Measurements from ENCODE around the gene RPTOR. TPM values are rescaled to one million over a fixed set of nuclear protein-coding genes. Genes with fewer than 3 reads are reported as not detected.

The RPTOR gene
- polyA plus RNA-seq, 1 donor (not counting 4 experiments of a cell fraction or from before 2014, with no cell fraction given): 4.0 TPM

DNA sequence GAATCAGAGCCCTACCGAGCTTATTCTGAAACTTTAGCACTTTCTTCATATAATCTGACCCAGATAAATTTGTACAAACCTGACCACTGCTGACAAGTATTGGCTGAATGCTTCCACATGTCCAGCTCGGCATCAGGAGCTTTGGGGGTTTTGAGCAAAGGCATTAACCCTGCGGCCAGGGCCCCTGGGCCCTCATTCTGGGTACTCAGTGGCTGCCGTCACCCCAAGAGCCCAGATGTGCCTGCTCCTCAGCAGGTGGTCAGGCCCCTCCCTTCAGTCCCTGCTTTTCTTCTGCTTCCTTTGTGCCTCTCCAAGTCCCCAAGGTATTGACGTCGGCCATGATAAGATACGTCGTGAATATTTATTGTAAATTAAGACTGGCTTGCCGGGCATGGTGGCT is 399.7 kb downstream of the RPTOR start:
- TF ChIP-seq, protein P1, sequence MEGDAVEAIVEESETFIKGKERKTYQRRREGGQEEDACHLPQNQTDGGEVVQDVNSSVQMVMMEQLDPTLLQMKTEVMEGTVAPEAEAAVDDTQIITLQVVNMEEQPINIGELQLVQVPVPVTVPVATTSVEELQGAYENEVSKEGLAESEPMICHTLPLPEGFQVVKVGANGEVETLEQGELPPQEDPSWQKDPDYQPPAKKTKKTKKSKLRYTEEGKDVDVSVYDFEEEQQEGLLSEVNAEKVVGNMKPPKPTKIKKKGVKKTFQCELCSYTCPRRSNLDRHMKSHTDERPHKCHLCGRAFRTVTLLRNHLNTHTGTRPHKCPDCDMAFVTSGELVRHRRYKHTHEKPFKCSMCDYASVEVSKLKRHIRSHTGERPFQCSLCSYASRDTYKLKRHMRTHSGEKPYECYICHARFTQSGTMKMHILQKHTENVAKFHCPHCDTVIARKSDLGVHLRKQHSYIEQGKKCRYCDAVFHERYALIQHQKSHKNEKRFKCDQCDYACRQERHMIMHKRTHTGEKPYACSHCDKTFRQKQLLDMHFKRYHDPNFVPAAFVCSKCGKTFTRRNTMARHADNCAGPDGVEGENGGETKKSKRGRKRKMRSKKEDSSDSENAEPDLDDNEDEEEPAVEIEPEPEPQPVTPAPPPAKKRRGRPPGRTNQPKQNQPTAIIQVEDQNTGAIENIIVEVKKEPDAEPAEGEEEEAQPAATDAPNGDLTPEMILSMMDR (optimal IDR thresholded peaks at IDR 0.05 in 1 of 3, IDR thresholded peaks at IDR 0.05 in 1 of 3, conservative IDR thresholded peaks at IDR 0.05 in 1 of 3; ENCODE audit: extremely low read depth in 1 of 3, insufficient read depth in 2 of 3, low read length in 3 of 3): no peak
- TF ChIP-seq EZH2 (IDR thresholded peaks at IDR 0.05; ENCODE audit: low read length): no peak
- no peak for FAIRE-seq
- no peak overlapping the region for H2AFZ ChIP-seq (ENCODE audit: control insufficient read depth, low read length)
- H3K9ac ChIP-seq (ENCODE audit: control insufficient read depth, extremely low read depth, insufficient read depth, low read length): no peak overlapping the region
- no peaks in the 10 kb centered on the region for H3K4me1 ChIP-seq (ENCODE audit: control insufficient read depth, extremely low read depth, insufficient read depth, low read length)
- H3K9me3 ChIP-seq (ENCODE audit: control insufficient read depth, low read depth, low read length): no peaks in the 10 kb centered on the region
- H3K4me3 ChIP-seq (ENCODE audit: control insufficient read depth in 2 of 3, extremely low read depth in 1 of 3, insufficient read depth in 2 of 3, low read depth in 1 of 3, low read length in 3 of 3): no peak overlapping the region
- dilution Hi-C loops (cut with MboI; ENCODE audit: extremely low pct_ligation_motif_present, low sequenced_read_pairs): no loop called here
- H3K36me3 ChIP-seq (ENCODE audit: control insufficient read depth in 2 of 2, extremely low read depth in 1 of 2, insufficient read depth in 2 of 2, low read length in 2 of 2): peaks cover 2 to 7% of the 10 kb centered on the region in 2 experiments
- no peaks in the 10 kb centered on the region for H3K79me2 ChIP-seq (ENCODE audit: control insufficient read depth, insufficient read depth, low read length)
- no peak for DNase-seq (ENCODE audit: low read depth, low spot score)
- H3K27me3 ChIP-seq (ENCODE audit: control insufficient read depth, extremely low read depth, insufficient read depth, low read length): no peaks in the 10 kb centered on the region
- no peak overlapping the region for H3K27ac ChIP-seq (ENCODE audit: control insufficient read depth, insufficient read depth, low read length)
- H4K20me1 ChIP-seq (ENCODE audit: control insufficient read depth, extremely low read depth, insufficient read depth, low read length): peaks cover 2% of the 10 kb centered on the region
- no peak overlapping the region for H3K4me2 ChIP-seq (ENCODE audit: control insufficient read depth, extremely low read depth, insufficient read depth, low read depth, low read length)
- H3K9me1 ChIP-seq (ENCODE audit: control insufficient read depth, extremely low read depth, insufficient read depth, low read length): no peaks in the 10 kb centered on the region

DNA sequence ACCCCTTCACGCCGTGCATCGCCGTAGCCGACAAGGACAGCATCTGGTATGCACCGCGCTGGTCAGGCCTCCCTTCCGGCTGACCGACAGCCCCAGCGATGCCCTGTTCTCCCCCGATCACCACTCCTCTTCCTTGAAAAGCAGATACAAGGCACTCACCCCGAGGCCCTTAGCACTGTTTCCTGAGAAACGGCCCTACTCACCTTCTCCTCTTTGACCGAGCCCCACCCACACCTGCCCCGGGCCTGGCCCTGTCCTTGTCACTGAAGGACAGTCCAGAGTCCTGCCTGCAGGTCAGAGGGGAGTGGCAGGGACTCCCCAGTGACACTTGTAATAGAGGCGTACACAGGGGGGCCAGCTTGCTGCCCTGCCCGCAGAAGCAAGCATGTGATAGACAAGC is 401.1 kb downstream of the RPTOR start:
- dilution Hi-C loops (cut with MboI; ENCODE audit: extremely low pct_ligation_motif_present, low sequenced_read_pairs): no loop called here
- H3K4me2 ChIP-seq (ENCODE audit: control insufficient read depth, extremely low read depth, insufficient read depth, low read depth, low read length): no peak overlapping the region
- H3K9ac ChIP-seq (ENCODE audit: control insufficient read depth, extremely low read depth, insufficient read depth, low read length): no peak overlapping the region
- no peak for TF ChIP-seq EZH2 (IDR thresholded peaks at IDR 0.05; ENCODE audit: low read length)
- TF ChIP-seq, protein P1 (optimal IDR thresholded peaks at IDR 0.05 in 1 of 3, IDR thresholded peaks at IDR 0.05 in 1 of 3, conservative IDR thresholded peaks at IDR 0.05 in 1 of 3; ENCODE audit: extremely low read depth in 1 of 3, insufficient read depth in 2 of 3, low read length in 3 of 3): no peak
- H3K36me3 ChIP-seq (ENCODE audit: control insufficient read depth in 2 of 2, extremely low read depth in 1 of 2, insufficient read depth in 2 of 2, low read length in 2 of 2): peaks cover 4 to 7% of the 10 kb centered on the region in 2 experiments
- H3K27ac ChIP-seq (ENCODE audit: control insufficient read depth, insufficient read depth, low read length): no peak overlapping the region
- no peaks in the 10 kb centered on the region for H3K4me1 ChIP-seq (ENCODE audit: control insufficient read depth, extremely low read depth, insufficient read depth, low read length)
- no peaks in the 10 kb centered on the region for H3K9me1 ChIP-seq (ENCODE audit: control insufficient read depth, extremely low read depth, insufficient read depth, low read length)
- FAIRE-seq (no peak), DNase-seq (ENCODE audit: low read depth, low spot score) (no peak)
- no peak overlapping the region for H2AFZ ChIP-seq (ENCODE audit: control insufficient read depth, low read length)
- H4K20me1 ChIP-seq (ENCODE audit: control insufficient read depth, extremely low read depth, insufficient read depth, low read length): peaks cover 2% of the 10 kb centered on the region
- H3K9me3 ChIP-seq (ENCODE audit: control insufficient read depth, low read depth, low read length): no peaks in the 10 kb centered on the region
- H3K4me3 ChIP-seq (ENCODE audit: control insufficient read depth in 2 of 3, extremely low read depth in 1 of 3, insufficient read depth in 2 of 3, low read depth in 1 of 3, low read length in 3 of 3): no peak overlapping the region
- H3K79me2 ChIP-seq (ENCODE audit: control insufficient read depth, insufficient read depth, low read length): no peaks in the 10 kb centered on the region
- no peaks in the 10 kb centered on the region for H3K27me3 ChIP-seq (ENCODE audit: control insufficient read depth, extremely low read depth, insufficient read depth, low read length)

Measured in keratinocyte (primary cell).